Measurements from ENCODE around the gene ZMAT5. TPM values are rescaled to one million over a fixed set of nuclear protein-coding genes. Genes with fewer than 3 reads are reported as not detected.

The ZMAT5 gene
- total RNA-seq, 1 donor from 2014 or later, result 18.7 TPM

DNA sequence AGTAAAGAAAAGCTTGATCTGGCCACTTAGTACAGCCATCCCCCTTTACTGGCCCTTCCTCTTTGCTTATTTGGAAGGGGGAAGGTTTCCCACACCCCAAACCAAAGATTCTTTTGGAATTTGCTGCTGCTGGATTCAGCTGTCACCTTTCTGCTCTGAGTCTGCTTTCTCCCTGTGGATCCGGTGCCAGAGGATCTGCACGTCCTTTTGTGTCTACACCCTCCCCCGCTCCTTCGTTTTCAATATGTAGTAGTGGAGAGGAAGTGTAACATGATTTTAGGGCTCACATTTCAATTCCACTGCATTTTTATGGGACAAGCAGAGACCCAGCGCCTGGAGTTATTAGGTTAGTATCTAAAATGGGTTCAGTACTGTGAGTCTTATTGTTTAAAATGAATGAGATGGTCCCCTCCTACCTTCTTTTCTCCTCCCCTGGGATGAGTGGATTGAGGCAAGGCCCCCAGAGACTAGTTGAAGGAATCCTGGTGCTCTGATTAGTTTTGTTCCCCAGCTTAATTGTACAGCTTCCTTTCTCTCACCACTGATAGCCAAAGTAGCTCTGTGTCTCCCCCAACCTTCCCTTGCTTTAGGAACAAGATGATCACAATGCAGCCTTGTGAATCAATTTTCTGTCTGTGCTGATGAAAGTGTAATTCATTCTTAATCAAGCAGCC, 77.5 kb downstream of the ZMAT5 start:
- no peak for DNase-seq (ENCODE audit: low spot score)

DNA sequence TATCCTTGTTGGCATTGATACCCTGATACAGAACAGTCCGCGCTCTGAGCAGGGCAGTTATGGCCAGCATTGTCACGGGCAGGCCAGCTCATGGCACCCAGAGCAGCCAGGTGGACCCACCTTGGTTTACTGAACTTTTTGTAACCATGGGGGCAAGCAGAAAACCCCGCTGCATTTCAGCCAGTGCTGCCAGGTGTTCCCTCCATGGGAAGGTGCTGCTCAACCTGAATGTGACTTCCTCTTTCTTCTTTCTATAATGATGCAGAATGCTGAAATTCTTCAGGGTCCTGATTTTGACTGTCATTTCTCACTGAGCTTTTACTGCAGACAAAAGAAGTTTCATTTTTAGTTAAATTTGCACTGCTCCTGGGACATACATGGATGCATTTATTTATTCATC, 82.6 kb downstream of the ZMAT5 start:
- DNase-seq (ENCODE audit: low spot score), result no peak

DNA sequence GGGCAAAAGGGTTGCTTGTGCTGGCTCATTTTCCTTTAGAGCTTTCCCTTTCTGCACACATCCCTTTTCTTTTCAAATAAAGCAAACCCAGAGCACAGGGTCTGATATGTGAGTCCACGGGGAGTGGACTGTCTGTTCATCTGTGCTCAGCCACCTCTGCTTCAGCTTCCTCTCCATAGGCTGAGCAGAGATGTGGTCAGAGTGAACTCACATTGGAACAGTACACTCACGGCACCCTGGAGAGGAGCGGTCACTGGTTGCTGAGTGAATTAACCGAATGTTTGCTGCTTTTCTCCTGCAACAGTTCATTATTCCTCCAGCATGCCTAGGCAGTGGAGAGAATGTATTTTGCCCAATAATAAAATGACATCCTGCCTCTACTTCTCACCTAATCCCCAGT, 83.3 kb downstream of the ZMAT5 start:
- DNase-seq (ENCODE audit: low spot score), result no peak

Other genes starting within 250 kb of the ZMAT5 start
- 39.8 TPM for gene THOC5, start 213.2 kb downstream of the ZMAT5 start, total RNA-seq
- 56.6 TPM for gene NIPSNAP1, start 185.9 kb downstream of the ZMAT5 start, total RNA-seq
- 36.2 TPM for gene NF2, start 163.4 kb downstream of the ZMAT5 start, total RNA-seq
- not detected for gene CABP7, start 47.0 kb downstream of the ZMAT5 start, total RNA-seq
- 106 TPM for gene UQCR10, start 362 bp upstream of the ZMAT5 start, total RNA-seq
- gene ASCC2, start 71.3 kb upstream of the ZMAT5 start, total RNA-seq, result 60.7 TPM
- gene MTMR3, start 116.2 kb upstream of the ZMAT5 start, total RNA-seq, result 50.7 TPM